Adipose tissue (tissue), 3 donors: Measurements from ENCODE around the gene GNAT1. TPM values are rescaled to one million over a fixed set of nuclear protein-coding genes. Genes with fewer than 3 reads are reported as not detected.
"Not testable (repeated sequence)": the region's sequence is repeated elsewhere in the genome, so short reads cannot be mapped to it uniquely, and the experiment has no call there.

ENCODE experiments used
- H3K27ac ChIP-seq: one replicate; pipeline ENCODE4 v1.5.1; 2013; ENCODE audit warnings: low read depth, low read length
- WGBS, 3 donors: extraction: QIAGEN DNeasy Blood & Tissue Kit; methylation state at CpG; one replicate each; pipeline ENCODE4 v1.1.7; 2013; 5-methylcytosine and 5-hydroxymethylcytosine counted together
- polyA plus RNA-seq, 3 donors: library from polyadenylated mRNA; stranded (reverse); fragments of 200-250 nt; gene quantifications; one replicate each; pipeline ENCODE4 v1.2.3, GENCODE V29; 2013
- donor health status: healthy with polysubstance abuse.
- donor health status: Bipolar disorder and iron deficiency.
- donor health status: healthy.

Gene GNAT1
- polyA plus RNA-seq, 3 donors, result 0.13 TPM; not detected in 2

GRCh38 chr3:50210510-50211367, 19.3 kb downstream of the GNAT1 start:
- WGBS, 3 donors, result 40 to 91% (median 82%) methylated on average over 13 of the region's 13 CpGs
- no peak overlapping the region for H3K27ac ChIP-seq

- H3K27ac ChIP-seq, result not testable (repeated sequence)
- 79 to 96% (median 94%) methylated on average over 5 of the region's 5 CpGs for WGBS, 3 donors
These were observed 19.9 kb downstream of the GNAT1 start for GRCh38 chr3:50211368-50211717.

- H3K27ac ChIP-seq, result no peak overlapping the region
- 52 to 65% (median 64%) methylated on average over 2 of the region's 2 CpGs for WGBS, 3 donors
These were observed 20.5 kb downstream of the GNAT1 start for GRCh38 chr3:50211930-50212329.

GRCh38 chr3:50212502-50212901, 21.1 kb downstream of the GNAT1 start:
- WGBS, 3 donors, result 73 to 83% (median 77%) methylated on average over 4 of the region's 4 CpGs
- H3K27ac ChIP-seq, result no peak overlapping the region

- 86 to 92% (median 87%) methylated on average over 3 of the region's 3 CpGs for WGBS, 3 donors
- H3K27ac ChIP-seq, result no peak overlapping the region
These were observed 21.6 kb downstream of the GNAT1 start for GRCh38 chr3:50212971-50213370.

- WGBS, 3 donors, result 44 to 81% (median 73%) methylated on average over 12 of the region's 12 CpGs
- H3K27ac ChIP-seq, result no peak overlapping the region
These were observed 22.0 kb downstream of the GNAT1 start for GRCh38 chr3:50213373-50213772.

- WGBS, 3 donors, result 71 to 87% (median 82%) methylated on average over 10 of the region's 10 CpGs
These were observed 23.4 kb downstream of the GNAT1 start for GRCh38 chr3:50214824-50215223.

GRCh38 chr3:50215529-50215928, 24.1 kb downstream of the GNAT1 start:
- 72 to 85% (median 79%) methylated on average over 7 to 9 of the region's 9 CpGs for WGBS, 3 donors
- H3K27ac ChIP-seq, result no peak overlapping the region

More at GRCh38 chr3:50214824-50215223, 23.4 kb downstream of the GNAT1 start:
- no peak overlapping the region for H3K27ac ChIP-seq

GRCh38 chr3:50217681-50218080, 26.3 kb downstream of the GNAT1 start:
- 78 to 84% (median 79%) methylated on average over 10 of the region's 10 CpGs for WGBS, 3 donors
- no peak overlapping the region for H3K27ac ChIP-seq

GRCh38 chr3:50218448-50218847, 27.0 kb downstream of the GNAT1 start:
- WGBS, 3 donors, result 94 to 97% (median 97%) methylated on average over 17 of the region's 17 CpGs
- no peak overlapping the region for H3K27ac ChIP-seq

GRCh38 chr3:50219285-50219684, 27.9 kb downstream of the GNAT1 start:
- WGBS, 3 donors, result 89 to 92% (median 90%) methylated on average over 5 of the region's 5 CpGs

GRCh38 chr3:50220109-50220508, 28.7 kb downstream of the GNAT1 start:
- WGBS, 3 donors, result 58 to 66% (median 64%) methylated on average over 6 of the region's 6 CpGs
- no peak overlapping the region for H3K27ac ChIP-seq

More at GRCh38 chr3:50219285-50219684, 27.9 kb downstream of the GNAT1 start:
- H3K27ac ChIP-seq, result no peak overlapping the region

GRCh38 chr3:50221051-50221410, 29.6 kb downstream of the GNAT1 start:
- no peak overlapping the region for H3K27ac ChIP-seq
- WGBS, 3 donors, result 61 to 68% (median 65%) methylated on average over 4 of the region's 4 CpGs

- WGBS, 3 donors, result 43 to 67% (median 62%) methylated on average over 12 of the region's 12 CpGs
- H3K27ac ChIP-seq, result no peak overlapping the region
These were observed 30.2 kb downstream of the GNAT1 start for GRCh38 chr3:50221411-50222168.

- no peak overlapping the region for H3K27ac ChIP-seq
- 60 to 92% (median 86%) methylated on average over 1 of the region's 1 CpG for WGBS, 3 donors
These were observed 30.7 kb downstream of the GNAT1 start for GRCh38 chr3:50222169-50222528.

GRCh38 chr3:50224639-50225038, 33.2 kb downstream of the GNAT1 start:
- H3K27ac ChIP-seq, result no peak overlapping the region
- WGBS, 3 donors, result 76 to 78% (median 76%) methylated on average over 5 of the region's 5 CpGs

GRCh38 chr3:50226888-50227389, 35.5 kb downstream of the GNAT1 start:
- no peak overlapping the region for H3K27ac ChIP-seq
- WGBS, 3 donors, result 0 to 2% (median 0%) methylated on average over 31 to 40 of the region's 40 CpGs

GRCh38 chr3:50227390-50228183, 36.2 kb downstream of the GNAT1 start:
- WGBS, 3 donors, result 1 to 2% (median 1%) methylated on average over 37 to 51 of the region's 51 CpGs
- H3K27ac ChIP-seq, result no peak overlapping the region
